HG03135 (cell line): ENCODE measurements around the gene GOLT1B.
"Not testable (repeated sequence)": the region's sequence is repeated elsewhere in the genome, so short reads cannot be mapped to it uniquely, and the experiment has no call there.

Source experiments
- ATAC-seq: cut with Tn5 transposase; IDR thresholded peaks from one replicate; pipeline ENCODE4 v1.9.1; 2021; ENCODE audit warnings: mild to moderate bottlenecking, moderate library complexity; ENCODE audit not compliant: unreplicated experiment

GOLT1B gene, protein sequence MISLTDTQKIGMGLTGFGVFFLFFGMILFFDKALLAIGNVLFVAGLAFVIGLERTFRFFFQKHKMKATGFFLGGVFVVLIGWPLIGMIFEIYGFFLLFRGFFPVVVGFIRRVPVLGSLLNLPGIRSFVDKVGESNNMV

GRCh38 chr12:21501258-21502163 lies at the start of gene GOLT1B, which contains the start of gene RECQL:
Gene GOLT1B (plus strand): TSS chr12:21501789. CDS start chr12:21501924, 135 bp downstream.
Gene RECQL (minus strand): TSS chr12:21501635. CDS start chr12:21499570, 2,065 bp downstream.
- peak; percentile 99 for ATAC-seq

- ATAC-seq, result no peak
Measured at GRCh38 chr12:21453312-21453852, 48.2 kb upstream of the GOLT1B start.

GRCh38 chr12:21456291-21456780 lies 45.3 kb upstream of the GOLT1B start:
- ATAC-seq, result no peak

DNA sequence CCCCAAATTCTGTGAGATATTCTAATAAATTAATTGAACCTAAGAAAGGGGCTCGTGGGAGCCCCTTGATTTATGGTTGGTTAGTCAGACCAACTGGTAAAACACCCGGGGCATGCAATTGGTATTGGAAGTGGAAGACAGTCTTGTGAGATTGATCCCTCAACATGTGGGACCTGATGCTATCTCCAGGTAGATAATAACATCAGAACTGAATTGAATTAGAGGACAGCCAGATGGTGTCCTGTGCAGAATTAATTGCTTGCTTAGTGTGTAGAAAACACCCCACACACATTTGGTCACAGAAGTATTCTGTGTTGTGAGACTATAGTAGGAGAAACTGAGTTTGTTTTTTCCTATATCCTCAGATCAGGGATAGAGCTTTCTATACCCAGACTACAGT lies 42.1 kb upstream of the GOLT1B start:
- ATAC-seq, result no peak

- not testable (repeated sequence) for ATAC-seq
Measured at GRCh38 chr12:21467334-21467733, 34.3 kb upstream of the GOLT1B start.

DNA sequence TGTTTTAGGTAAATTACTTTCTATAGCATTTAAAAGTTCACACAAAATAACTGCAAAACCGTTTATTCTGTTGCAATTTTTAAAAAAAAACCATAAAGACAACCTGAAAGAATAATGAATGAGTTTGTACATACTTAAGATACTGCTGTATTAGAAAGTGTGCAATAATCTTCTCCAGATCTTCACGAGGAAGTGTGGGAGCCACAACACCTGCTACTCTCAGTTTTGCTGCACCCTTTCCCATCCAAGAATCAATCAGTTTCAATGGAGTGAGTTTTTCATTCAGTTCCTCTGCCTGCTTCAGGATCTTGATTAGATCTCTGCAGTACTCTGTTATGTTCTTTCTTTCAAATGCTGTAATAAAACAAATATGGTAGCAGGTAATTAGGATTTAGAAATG lies 30.3 kb upstream of the GOLT1B start:
- no peak for ATAC-seq

- no peak for ATAC-seq
Measured at GRCh38 chr12:21472197-21472823, 29.3 kb upstream of the GOLT1B start.

GRCh38 chr12:21475552-21475951 lies 26.0 kb upstream of the GOLT1B start:
- ATAC-seq, result no peak

GRCh38 chr12:21476949-21477348 lies 24.6 kb upstream of the GOLT1B start:
- no peak for ATAC-seq

DNA sequence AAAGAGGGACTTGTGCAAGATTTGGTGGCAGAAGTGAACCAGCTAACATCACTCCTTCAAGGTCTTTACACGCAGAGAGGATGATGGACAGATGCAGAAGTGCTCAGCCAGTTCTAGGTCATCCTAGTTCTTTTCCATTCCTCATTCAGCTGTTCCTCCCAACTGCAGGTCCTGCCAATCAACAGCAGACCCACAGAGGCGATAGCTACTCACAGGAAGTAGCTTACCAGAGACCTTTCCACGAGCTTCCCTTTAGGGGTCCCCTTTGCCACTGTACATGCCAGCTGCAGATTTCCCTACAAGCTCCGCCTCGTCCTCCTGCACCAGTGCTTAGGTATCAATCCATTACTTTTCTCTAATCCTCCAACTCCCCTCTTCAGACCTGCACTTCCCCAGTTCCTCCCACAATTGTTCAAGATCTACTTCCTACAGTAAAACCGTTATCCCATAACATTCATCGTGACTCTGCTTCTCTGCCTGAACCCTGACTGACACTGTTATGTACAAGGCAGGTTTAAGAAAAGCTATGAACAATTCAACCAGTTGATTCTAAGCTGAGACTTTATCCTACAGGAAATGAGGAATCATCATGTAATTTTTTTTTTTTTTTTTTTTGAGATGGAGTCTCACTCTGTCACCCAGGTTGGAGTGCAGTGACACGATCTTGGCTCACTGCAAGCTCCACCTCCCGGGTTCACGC lies 22.7 kb upstream of the GOLT1B start:
- ATAC-seq, result no peak

DNA sequence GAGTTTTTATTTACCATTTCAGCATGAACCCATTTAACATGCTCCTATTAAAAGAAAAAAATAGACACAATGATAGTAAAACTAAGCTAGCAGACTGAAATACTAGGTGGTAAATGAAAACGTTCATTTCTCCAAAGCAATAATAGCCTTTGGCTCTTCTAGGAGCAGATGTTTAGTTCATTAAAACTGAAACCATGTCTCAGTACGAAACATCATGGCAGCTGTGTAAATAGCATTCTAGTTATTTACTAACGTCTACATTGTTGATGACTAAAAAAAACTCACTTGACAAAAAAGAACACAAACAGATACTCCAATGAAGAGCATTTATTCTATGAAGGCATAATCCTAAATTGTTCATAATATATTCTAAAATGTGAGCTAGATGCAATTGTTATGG lies 18.1 kb upstream of the GOLT1B start:
- no peak for ATAC-seq

DNA sequence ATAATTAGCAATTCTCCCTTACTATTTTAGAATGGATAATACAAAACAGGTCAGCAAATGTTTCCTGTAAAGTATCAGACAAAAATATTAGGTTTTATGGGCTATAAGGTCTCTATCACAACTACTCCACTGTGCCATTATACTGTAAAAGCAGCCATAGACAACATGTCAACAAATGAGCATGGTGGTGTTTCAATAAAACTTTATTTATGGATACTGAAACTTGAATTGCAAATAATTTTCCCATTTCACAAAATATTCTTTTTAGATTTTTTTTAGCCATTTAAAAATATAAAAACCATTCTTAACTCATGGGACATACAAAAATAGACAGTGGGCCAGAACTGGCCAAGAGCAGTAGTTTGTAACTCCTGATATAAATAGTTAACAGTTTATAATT lies 15.6 kb upstream of the GOLT1B start:
- ATAC-seq, result no peak

DNA sequence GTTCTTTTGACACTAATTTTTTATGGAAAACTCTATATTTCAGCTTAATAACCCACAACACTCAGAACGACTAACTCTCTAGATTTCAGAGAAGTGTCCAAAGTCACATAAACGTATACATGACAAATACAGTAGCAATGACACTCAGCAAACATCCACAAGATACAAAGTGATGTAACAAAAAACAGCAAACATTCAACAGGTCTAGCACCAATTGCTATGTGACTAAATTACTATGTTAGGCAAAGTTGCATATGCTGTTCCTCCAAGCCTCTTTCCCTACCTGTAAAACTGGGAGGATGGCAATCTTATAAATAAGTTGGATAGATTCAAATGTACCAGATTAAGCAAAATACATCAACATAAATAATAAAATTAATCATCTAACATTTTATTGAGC lies 1.8 kb upstream of the GOLT1B start:
- ATAC-seq, result no peak

- peak; percentile 1 for ATAC-seq
Measured at GRCh38 chr12:21500786-21501257, 767 bp upstream of the GOLT1B start.

- ATAC-seq, result peak; percentile 13
Measured at GRCh38 chr12:21502164-21502496, 541 bp downstream of the GOLT1B start.

DNA sequence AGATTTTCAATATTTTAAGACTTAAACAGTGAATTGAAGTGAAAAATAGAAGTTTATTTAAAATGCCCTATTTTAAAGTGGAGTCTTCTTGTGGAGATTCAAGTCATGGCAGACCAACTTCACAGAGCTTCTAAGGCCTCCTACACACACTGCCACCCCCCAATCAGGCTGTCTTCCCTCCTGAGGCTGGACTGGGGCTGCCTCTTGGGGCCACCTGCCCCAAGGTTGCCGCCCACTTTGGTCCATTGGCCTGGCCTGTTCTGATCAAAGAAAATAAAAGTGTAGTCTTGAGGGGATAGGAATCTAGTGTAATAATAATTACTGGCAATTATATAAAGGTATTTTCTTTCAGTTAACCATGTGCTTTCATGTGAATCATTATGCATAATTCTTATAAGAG lies 1.3 kb downstream of the GOLT1B start:
- ATAC-seq, result no peak

DNA sequence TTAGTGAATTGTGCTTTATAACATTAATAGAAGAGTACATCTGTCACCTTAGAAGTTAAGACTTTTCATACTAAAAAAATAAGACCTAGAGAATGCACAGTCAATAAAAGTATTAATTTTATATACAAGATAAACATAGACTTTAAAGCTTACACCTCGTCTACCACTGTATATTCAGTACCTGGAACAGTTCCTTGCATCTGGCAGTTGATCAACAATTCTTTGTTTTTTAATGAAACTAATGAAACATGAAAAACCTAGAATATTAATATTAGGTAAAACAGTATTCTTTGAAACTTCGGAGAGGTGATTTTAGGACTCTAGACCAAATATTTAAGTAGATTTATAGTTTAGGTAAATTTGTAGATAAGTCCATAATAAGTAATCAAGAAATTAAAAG lies 4.3 kb downstream of the GOLT1B start:
- no peak for ATAC-seq

GRCh38 chr12:21507849-21508248 lies 6.3 kb downstream of the GOLT1B start:
- ATAC-seq, result no peak

DNA sequence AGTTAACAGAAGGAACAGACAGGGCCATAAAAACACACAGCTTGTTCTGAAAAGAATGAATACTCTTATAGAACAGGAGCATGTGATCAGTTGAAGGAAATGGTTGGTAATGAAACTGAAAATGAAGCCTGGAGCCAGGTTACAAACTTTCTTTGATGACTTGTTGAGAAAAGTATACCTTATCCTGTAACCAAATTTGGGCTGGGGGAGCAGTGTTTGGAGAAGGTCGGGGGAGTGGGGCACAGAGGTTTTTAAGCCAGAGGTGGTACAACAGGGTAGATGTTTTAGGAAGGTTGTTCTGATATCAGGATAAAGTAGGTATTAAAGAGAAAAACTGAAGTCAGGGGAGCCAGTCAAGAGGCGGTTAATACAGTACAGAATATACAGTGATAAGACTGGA lies 8.2 kb downstream of the GOLT1B start:
- peak; percentile 93 for ATAC-seq

- ATAC-seq, result no peak
Measured at GRCh38 chr12:21516281-21516680, 14.7 kb downstream of the GOLT1B start.

GRCh38 chr12:21518451-21518850 lies 16.9 kb downstream of the GOLT1B start:
- ATAC-seq, result no peak
